Fibroblast of pulmonary artery (primary cell): ENCODE measurements around the gene ZNF93.
"Not testable (repeated sequence)": the region's sequence is repeated elsewhere in the genome, so short reads cannot be mapped to it uniquely, and the experiment has no call there.

Experiments
- DNase-seq: peaks from one replicate; pipeline ENCODE4 v3.0.0-alpha.2; 2010; ENCODE audit warnings: low read depth
- H3K4me3 ChIP-seq: replicated peaks from 2 replicates; pipeline ENCODE4 v1.5.1; 2011; ENCODE audit warnings: low read depth, mild to moderate bottlenecking, control low read depth, low read length, moderate library complexity
- TF ChIP-seq, protein P1 (sequence below): IDR thresholded peaks from 2 replicates; pipeline ENCODE4 v1.5.1; 2011; ENCODE audit warnings: mild to moderate bottlenecking, control low read depth, low read length, inconsistent platforms; ENCODE audit errors: missing control alignments

Gene ZNF93

DNA sequence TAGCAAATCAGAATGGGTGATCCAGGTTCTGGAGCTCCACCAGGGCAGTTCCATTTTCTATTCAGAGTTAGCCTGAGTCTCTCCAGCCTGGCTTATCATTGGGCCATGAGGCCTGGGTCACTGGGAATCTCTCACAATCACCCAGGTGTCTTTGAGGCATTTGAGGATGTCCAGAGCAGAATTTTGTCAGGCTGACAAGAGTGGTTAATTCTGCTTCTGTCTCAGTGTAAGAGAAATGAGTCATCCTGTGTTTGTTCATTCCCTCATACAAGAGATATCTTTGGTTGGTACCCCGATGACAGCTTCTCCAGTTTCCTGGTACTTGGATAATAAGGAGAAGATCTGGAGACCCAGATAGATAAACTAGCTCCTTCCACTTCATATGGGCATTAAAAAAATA, 10.4 kb downstream of the ZNF93 start:
- TF ChIP-seq, protein P1, sequence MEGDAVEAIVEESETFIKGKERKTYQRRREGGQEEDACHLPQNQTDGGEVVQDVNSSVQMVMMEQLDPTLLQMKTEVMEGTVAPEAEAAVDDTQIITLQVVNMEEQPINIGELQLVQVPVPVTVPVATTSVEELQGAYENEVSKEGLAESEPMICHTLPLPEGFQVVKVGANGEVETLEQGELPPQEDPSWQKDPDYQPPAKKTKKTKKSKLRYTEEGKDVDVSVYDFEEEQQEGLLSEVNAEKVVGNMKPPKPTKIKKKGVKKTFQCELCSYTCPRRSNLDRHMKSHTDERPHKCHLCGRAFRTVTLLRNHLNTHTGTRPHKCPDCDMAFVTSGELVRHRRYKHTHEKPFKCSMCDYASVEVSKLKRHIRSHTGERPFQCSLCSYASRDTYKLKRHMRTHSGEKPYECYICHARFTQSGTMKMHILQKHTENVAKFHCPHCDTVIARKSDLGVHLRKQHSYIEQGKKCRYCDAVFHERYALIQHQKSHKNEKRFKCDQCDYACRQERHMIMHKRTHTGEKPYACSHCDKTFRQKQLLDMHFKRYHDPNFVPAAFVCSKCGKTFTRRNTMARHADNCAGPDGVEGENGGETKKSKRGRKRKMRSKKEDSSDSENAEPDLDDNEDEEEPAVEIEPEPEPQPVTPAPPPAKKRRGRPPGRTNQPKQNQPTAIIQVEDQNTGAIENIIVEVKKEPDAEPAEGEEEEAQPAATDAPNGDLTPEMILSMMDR: no peak
- DNase-seq: peak; percentile 43
- no peak overlapping the region for H3K4me3 ChIP-seq

DNA sequence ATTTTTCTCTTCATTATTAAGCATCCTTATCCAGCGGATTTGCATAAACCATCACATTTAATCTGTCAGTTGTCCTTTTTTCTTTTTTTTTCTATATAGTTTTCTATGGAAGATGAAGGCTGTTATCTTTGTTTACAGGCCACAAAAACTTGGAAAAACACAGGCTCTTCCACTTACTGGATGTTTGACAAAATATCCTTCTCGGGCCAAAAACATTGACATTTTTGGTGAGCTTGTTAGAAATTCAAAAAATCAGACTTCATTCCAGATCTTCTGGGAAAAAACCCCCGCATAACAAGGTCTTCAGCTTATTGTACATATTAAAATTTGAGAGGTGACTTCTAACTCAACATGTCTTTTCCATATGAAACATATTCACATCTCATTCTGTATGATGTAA, 13.8 kb downstream of the ZNF93 start:
- DNase-seq: no peak

DNA sequence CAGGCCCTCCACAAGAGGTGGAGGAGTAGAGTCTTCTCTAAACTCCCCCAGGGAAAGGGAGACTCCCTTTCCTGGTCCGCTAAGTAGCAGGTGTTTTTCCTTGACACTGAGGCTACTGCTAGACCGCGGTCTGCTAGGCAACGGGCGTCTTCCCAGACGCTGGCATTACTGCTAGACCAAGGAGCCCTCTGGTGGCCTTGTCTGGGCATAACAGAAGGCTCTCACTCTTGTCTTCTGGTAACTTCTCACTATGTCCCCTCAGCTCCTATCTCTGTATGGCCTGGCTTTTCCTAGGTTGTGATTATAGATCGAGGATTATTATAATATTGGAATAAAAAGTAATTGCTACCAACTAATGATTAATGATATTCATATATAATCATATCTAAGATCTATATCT, 29.7 kb downstream of the ZNF93 start:
- not testable (repeated sequence) for H3K4me3 ChIP-seq, DNase-seq
- TF ChIP-seq, protein P1: peak; percentile 0

More for the DNA sequence above, 13.8 kb downstream of the ZNF93 start:
- TF ChIP-seq, protein P1: no peak
- no peak overlapping the region for H3K4me3 ChIP-seq

DNA sequence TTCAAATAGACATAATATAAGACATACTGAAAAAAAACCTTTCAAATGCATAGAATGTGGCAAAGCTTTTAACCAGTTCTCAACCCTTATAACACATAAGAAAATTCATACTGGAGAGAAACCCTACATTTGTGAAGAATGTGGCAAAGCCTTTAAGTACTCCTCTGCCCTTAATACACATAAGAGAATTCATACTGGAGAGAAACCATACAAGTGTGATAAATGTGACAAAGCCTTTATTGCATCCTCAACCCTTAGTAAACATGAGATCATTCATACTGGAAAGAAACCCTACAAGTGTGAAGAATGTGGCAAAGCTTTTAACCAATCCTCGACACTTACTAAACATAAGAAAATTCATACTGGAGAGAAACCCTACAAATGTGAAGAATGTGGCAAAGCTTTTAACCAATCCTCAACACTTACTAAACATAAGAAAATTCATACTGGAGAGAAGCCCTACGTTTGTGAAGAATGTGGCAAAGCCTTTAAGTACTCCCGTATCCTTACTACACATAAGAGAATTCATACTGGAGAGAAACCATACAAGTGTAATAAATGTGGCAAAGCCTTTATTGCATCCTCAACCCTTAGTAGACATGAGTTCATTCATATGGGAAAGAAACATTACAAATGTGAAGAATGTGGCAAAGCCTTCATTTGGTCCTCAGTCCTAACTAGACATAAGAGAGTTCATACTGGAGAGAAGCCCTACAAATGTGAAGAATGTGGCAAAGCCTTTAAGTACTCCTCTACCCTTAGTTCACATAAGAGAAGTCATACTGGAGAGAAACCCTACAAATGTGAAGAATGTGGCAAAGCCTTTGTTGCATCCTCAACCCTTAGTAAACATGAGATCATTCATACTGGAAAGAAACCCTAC, 32.9 kb downstream of the ZNF93 start:
- DNase-seq, H3K4me3 ChIP-seq: not testable (repeated sequence)

DNA sequence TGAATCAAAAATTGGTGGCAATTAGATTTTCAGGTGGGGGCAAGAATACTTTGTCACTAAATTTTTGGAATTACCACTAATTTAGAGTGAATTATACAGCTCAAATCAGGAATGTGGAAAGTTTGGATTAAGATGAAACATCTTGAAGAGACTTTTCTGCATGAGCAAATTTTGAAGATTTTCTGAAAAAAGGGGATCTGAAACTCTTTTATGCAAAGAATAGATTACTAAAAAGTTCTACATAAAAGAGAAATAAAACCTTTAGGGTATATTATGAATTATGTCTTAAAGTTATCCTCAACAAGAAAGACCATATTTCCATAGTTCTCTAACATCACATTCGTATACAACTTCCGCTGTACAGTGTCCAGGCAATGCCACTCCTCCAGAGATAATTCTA, 36.7 kb downstream of the ZNF93 start:
- no peak overlapping the region for H3K4me3 ChIP-seq
- TF ChIP-seq, protein P1: no peak
- DNase-seq: no peak

DNA sequence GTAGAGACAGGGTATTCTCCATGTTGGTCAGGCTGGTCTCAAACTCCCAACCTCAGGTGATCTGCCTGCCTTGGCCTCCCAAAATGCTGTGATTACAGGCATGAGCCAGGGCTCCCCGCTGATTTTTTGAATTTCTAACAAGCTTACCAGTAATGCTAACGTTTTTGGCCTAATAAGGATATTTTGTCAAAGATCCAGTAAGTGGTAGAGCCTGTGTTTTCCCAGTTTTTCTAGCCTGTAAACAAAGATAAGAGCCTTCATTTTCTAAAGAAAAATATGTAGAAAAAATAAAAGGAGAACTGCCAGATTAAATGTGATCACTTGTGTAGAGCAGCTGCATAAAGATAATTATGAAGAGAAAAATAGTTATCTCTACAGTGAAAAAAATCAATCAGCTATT, 37.7 kb downstream of the ZNF93 start:
- no peak overlapping the region for H3K4me3 ChIP-seq
- no peak for DNase-seq
- TF ChIP-seq, protein P1: no peak

DNA sequence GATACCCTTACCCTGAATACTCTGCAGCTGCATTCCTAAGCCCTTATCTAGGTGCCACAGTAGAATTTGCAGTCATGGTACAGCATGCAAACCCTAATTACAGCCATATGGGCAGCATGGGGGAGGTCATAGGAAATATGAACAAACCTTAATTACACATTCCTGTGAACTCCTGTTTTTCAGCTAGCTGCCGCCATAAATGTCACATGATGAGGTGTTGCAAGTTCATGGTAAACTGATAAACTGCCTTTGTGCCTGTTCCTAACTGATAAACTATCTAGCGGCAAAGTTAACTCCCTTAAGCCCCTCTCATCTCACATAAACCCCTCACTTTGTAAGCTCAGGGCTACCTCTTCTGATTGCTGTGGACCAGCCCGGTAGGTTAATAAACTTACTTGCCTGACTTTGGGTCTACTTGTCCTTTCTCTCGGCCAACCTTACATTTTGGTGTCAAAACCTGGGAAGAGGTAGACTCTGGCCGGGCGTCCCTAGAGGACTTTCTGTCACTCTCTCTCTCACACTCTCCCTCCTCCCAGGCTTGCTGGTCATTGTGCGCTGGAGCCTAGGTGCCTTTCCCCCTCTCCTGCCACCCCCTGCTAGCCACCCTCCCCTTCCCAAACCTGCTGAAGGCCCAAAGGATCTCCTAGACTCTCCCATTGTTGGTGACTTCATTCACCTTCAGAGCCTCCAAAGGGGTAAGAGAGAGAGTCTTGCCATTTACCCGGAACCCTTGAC, 43.3 kb downstream of the ZNF93 start:
- TF ChIP-seq, protein P1: no peak
- no peak for DNase-seq
- no peak overlapping the region for H3K4me3 ChIP-seq
